Large intestine (tissue), 3 donors: ENCODE data around the gene SKAP1. TPM values are rescaled to one million over a fixed set of nuclear protein-coding genes. Genes with fewer than 3 reads are reported as not detected.

Experiments used
- DNase-seq, 2 donors: peaks; one replicate each; pipeline versions ENCODE4 v3.0.0 to v3.0.0-alpha.2; 2013
- H3K27ac ChIP-seq: one replicate; pipeline ENCODE4 v1.5.1; 2013; ENCODE audit warnings: low read length
- H3K27me3 ChIP-seq: 2 replicates; pipeline ENCODE4 v1.6.1; 2013; ENCODE audit warnings: low read length; ENCODE audit not compliant: control insufficient read depth, insufficient read depth
- H3K36me3 ChIP-seq: 2 replicates; pipeline ENCODE4 v1.6.1; 2013; ENCODE audit warnings: low read length; ENCODE audit not compliant: control insufficient read depth, insufficient read depth
- H3K4me1 ChIP-seq: one replicate; pipeline ENCODE4 v1.6.1; 2013; ENCODE audit warnings: low read length; ENCODE audit not compliant: control insufficient read depth, insufficient read depth
- H3K4me3 ChIP-seq: one replicate; pipeline ENCODE4 v1.5.1; 2013; ENCODE audit warnings: low read length
- H3K9me3 ChIP-seq: one replicate; pipeline ENCODE4 v1.6.1; 2013; ENCODE audit warnings: mild to moderate bottlenecking, low read depth, low read length, moderate library complexity; ENCODE audit not compliant: control insufficient read depth
- WGBS: methylation state at CpG from one replicate; pipeline ENCODE4 v1.1.5; 2013; ENCODE audit warnings: low lambda C conversion rate; ENCODE audit not compliant: insufficient coverage; 5-methylcytosine and 5-hydroxymethylcytosine counted together
- polyA plus RNA-seq: library from polyadenylated mRNA; unstranded; fragments of 120-200 nt; gene quantifications from one replicate; pipeline ENCODE4 v1.2.1, GENCODE V29; 2013

Gene SKAP1
- polyA plus RNA-seq, 1 donor = 3.0 TPM

DNA sequence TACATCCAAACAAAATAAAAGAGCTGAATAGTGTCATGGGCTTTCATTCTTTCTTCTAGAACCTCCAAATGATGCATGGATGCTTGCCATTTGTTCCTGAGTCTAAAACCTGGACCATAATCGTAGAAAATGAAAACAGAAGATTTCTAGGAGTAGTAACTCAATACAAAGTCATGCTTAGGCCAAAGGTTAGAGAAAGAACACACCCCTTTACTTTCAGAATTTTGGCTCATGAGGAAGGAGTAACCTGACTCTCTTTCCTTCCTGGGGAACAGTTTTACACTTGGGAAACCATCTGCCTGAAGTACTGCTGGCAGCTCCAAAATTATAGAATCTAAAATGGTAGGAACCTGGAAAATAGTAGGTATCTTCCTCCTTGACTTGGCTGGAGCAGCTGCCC, 185.2 kb downstream of the SKAP1 start:
- peak in 1 of 2 donors; percentile 28 for DNase-seq
- Histone ChIP-seq H3K27ac (peak overlapping the region; percentile 72), H3K4me1 (peaks cover 50% of the 10 kb centered on the region), H3K9me3 (no peaks in the 10 kb centered on the region), H3K4me3 (no peak overlapping the region), H3K27me3 (no peaks in the 10 kb centered on the region), H3K36me3 (no peaks in the 10 kb centered on the region)
- WGBS = 20% methylated on average over 1 of the region's 1 CpG

DNA sequence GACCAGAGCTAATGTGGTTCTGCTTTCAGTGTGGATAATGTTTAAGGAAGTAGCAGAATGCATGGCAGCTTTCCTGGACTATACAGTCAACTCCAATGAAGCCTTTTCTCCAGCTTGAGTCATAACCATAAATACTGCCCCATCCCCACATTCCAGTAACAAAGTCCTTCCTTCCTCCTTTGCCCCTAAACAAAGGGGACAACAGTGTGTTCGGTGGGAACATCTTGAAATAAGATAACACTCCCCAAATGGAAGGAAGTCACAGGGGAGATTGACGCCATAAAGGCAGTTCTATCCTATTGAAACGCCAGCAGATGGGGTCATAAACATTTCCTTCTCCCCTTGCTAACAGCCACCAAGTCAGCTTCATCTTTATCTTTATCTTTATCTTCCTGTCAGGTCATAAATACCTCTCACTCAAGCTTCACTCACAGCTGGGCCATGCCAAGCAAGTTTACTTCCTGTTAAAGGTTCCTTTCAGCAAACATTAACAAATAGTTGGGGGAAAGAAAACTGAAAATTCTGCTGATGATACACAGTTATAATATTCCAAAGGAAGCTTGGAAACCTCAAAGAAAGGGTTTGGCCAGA, 185.8 kb downstream of the SKAP1 start:
- Histone ChIP-seq H3K27me3 (no peaks in the 10 kb centered on the region), H3K36me3 (no peaks in the 10 kb centered on the region), H3K4me1 (peaks cover 50% of the 10 kb centered on the region), H3K9me3 (no peaks in the 10 kb centered on the region), H3K27ac (peak overlapping the region; percentile 72), H3K4me3 (no peak overlapping the region)
- WGBS = no CpG with 5 or more reads among the region's 3 CpGs
- DNase-seq = peak; percentile 75 to 90

DNA sequence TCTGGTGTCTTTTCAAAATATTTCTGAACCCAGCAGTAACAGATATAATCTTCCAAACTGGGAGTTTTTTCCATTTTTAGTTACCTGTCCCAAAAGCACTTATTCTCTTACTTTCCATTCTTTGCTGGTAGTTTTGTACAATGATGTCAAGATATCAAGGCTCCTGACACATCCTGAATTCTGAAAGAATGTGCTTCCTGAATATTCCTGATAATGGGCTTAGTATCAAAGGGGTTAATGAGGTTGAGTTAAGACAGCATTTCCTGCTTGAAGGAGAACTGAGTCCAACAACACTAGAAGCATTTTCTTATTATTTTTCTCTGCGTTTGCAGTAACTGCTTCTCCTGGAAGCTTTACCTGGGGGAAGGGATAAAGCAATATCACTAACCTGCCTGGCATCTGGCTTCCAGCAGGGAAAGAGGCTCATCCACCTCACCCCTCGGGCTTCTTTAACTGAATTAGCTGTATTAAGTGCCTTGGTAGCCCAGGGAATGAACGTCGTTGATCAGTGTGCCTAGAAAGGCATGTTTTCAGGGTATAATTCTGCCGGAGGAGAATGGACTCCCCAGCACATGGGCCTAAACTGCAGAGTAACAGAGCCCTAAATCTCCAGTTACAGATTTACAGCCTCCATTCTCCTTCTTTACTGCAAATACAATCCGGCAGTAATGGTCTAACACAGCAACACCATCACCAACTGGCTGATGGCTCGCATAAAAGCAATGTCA, 188.1 kb downstream of the SKAP1 start:
- no peak overlapping the region for H3K4me3 ChIP-seq
- H3K36me3 ChIP-seq = no peaks in the 10 kb centered on the region
- H3K9me3 ChIP-seq = no peaks in the 10 kb centered on the region
- no peak for DNase-seq
- no peaks in the 10 kb centered on the region for H3K27me3 ChIP-seq
- H3K4me1 ChIP-seq = peaks cover 49% of the 10 kb centered on the region
- no CpG with 5 or more reads among the region's 7 CpGs for WGBS
- peak overlapping the region; percentile 18 for H3K27ac ChIP-seq

DNA sequence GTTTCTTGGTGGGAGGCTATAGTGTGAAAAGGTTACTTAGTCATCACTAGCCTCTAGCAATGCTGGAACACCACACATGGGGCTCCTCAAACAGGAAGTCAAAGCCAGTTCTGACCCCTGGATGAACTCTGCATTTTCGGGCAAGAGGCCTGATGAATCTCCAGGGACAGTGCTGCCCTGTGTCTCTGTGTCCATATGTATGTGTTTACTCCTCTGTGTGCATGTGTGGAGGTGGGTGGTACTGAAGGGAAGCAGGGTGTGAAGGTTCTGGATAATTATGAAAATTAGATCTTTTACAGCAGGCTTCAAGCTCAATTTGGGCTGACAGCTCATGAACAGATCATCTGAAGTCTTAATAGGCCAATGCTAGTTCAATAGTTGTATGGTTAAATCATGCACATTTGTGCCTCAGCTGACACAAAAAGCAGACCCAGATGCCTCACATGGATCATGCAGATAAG, 188.9 kb downstream of the SKAP1 start:
- peak in 1 of 2 donors; percentile 44 for DNase-seq
- H3K4me1 ChIP-seq = peaks cover 43% of the 10 kb centered on the region
- H3K27me3 ChIP-seq = no peaks in the 10 kb centered on the region
- WGBS = no CpG with 5 or more reads among the region's 1 CpG
- H3K4me3 ChIP-seq = no peak overlapping the region
- peak overlapping the region; percentile 8 for H3K27ac ChIP-seq
- H3K36me3 ChIP-seq = no peaks in the 10 kb centered on the region
- H3K9me3 ChIP-seq = no peaks in the 10 kb centered on the region

DNA sequence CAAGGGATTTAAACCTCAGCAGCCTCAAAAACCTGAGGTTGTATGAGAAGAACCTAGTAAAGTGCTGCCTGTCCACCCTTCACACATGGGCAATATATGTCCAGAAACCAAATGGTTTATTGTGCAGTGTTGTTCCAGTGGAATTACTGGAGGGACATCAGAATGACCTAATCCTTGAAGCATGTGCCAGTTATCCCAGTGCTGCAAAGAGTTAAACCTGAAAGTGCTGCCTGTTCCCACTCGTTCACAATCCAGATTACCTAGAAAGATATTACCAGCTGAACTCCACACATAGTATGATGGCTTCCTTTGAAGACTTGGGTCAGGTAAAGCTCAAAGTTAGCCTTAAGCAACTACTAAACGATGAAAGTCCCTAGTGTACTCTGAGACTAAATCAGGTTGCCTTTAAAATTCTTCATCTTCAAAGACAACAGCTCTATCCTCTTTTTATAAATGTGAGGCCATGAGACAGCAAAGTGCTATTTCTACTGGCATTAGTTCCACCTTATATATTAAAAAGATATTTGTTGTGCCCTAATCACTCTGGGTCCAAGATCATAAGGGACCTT, 189.4 kb downstream of the SKAP1 start:
- H3K9me3 ChIP-seq = no peaks in the 10 kb centered on the region
- H3K27ac ChIP-seq = peak overlapping the region; percentile 8
- DNase-seq = no peak
- H3K4me1 ChIP-seq = peaks cover 43% of the 10 kb centered on the region
- H3K36me3 ChIP-seq = no peaks in the 10 kb centered on the region
- no peak overlapping the region for H3K4me3 ChIP-seq
- WGBS = no CpG with 5 or more reads among the region's 2 CpGs
- no peaks in the 10 kb centered on the region for H3K27me3 ChIP-seq

DNA sequence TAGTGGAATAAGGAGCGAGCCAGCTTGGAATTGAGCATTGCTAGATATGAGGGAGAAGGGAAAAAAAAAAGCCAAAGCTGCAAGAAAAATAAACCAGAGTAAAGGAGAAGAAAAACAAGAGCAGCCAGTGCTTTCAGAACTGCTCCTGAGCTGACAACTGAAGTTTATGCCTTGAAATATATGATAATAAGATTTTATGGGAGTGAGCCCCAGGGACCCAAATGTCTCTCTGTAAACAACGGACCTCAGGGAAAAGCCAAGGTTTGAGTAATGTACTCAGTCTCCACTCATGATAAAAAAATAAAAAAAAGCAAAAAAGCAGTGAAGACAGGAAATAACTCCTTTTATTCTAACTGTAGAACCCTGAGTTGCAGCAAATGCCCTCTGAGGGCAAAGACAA, 189.9 kb downstream of the SKAP1 start:
- no peaks in the 10 kb centered on the region for H3K36me3 ChIP-seq
- peak overlapping the region; percentile 8 for H3K27ac ChIP-seq
- 88% methylated on average over 1 of the region's 2 CpGs for WGBS
- peaks cover 41% of the 10 kb centered on the region for H3K4me1 ChIP-seq
- H3K9me3 ChIP-seq = no peaks in the 10 kb centered on the region
- no peaks in the 10 kb centered on the region for H3K27me3 ChIP-seq
- no peak overlapping the region for H3K4me3 ChIP-seq
- no peak for DNase-seq

DNA sequence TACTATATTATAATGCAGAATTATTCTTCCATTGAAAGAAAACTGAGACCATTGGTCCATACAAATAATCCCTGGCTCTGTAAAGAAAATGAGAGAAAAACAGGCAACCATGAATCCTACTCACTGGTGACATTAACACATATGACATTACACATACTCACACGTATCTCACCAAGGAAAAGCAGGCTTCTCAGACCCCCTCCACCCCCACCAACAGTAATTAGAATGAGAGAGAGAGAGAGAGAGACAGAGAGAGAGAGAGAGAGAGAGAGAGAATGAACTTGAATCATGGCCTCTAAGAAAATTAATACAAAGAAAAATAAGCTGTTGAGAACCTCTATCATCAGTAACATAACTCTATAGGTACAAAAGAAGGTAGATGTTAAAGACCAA, 190.4 kb downstream of the SKAP1 start:
- no peaks in the 10 kb centered on the region for H3K36me3 ChIP-seq
- H3K4me3 ChIP-seq = no peak overlapping the region
- H3K4me1 ChIP-seq = peaks cover 36% of the 10 kb centered on the region
- no peak for DNase-seq
- no peaks in the 10 kb centered on the region for H3K27me3 ChIP-seq
- H3K27ac ChIP-seq = no peak overlapping the region
- WGBS = no CpG with 5 or more reads among the region's 1 CpG
- no peaks in the 10 kb centered on the region for H3K9me3 ChIP-seq

DNA sequence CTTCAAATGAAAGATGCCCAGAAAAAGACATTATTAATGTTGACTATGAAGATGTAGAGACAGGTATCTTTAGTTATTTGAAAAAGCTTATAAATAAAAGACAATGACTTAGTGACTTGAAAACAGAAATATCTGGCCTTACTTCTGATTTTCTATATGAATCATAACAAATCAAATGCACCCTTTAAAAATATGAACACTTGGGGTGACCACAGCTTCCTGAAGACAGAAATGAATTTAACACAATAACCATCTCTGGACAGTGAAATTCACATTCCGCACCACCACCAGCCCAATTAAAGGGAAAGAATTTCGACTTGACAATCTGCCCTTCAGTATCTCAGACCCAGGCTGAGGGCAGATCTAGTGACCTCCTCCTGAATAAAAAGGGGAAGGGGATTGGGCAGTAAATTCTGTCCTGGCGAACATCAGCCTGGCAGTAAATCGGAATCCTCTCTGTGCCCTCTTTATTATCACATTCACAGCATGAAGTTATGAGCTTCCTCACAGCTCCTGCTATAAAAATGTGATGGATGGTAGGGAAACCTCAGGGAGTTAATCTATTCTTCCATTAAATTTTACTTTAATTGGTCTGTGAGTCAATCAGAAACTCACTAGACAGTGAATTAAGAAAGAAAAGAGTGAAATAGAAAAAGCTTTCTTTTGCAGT, 190.9 kb downstream of the SKAP1 start:
- no peak overlapping the region for H3K4me3 ChIP-seq
- peaks cover 34% of the 10 kb centered on the region for H3K4me1 ChIP-seq
- no CpG with 5 or more reads among the region's 4 CpGs for WGBS
- no peak for DNase-seq
- no peaks in the 10 kb centered on the region for H3K27me3 ChIP-seq
- H3K36me3 ChIP-seq = no peaks in the 10 kb centered on the region
- no peaks in the 10 kb centered on the region for H3K9me3 ChIP-seq
- no peak overlapping the region for H3K27ac ChIP-seq

DNA sequence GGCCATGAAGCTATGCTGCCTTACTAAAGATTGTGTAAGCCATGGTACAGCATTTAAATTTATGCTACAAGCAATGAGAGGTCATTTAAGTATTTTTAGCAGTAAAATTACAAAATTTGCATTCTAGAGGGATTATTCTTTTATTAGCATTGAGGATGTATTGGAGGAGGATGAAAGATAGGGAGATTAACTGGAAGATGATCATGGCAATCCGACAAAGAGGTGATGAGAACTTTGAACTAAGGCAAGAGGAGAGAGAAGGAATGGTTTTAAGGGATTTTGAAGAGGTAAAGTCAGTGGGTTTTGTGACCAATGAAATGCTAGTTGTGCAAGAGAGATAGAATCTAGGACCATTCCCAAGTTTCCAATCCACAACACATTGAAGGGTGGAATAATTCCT, 192.6 kb downstream of the SKAP1 start:
- H3K27me3 ChIP-seq = no peaks in the 10 kb centered on the region
- no peak overlapping the region for H3K27ac ChIP-seq
- H3K4me1 ChIP-seq = peaks cover 19% of the 10 kb centered on the region
- no peaks in the 10 kb centered on the region for H3K36me3 ChIP-seq
- WGBS = 86% methylated on average over 1 of the region's 1 CpG
- no peaks in the 10 kb centered on the region for H3K9me3 ChIP-seq
- no peak for DNase-seq
- no peak overlapping the region for H3K4me3 ChIP-seq

DNA sequence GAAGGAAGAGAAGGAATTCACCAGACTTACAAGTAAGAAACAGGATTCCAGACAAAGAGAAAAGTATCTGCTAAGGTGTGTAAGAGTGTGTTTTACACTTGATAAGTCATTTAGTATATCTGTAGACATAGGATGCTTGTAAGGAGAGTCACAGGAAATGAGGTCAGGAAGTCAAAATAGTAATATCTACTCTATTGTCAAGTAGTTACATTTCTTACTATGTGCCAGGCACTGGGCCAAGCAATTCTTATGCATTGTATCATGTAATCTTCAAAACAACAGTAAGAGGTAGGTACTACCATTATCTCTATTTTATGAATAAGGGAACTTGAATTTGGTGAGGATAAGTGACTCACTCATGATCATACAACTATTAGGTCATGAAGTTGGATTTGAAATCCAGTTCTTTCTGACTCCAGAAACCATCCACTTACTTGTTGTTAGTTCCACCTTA, 193.3 kb downstream of the SKAP1 start:
- Histone ChIP-seq H3K9me3 (no peaks in the 10 kb centered on the region), H3K4me1 (peaks cover 12% of the 10 kb centered on the region), H3K27ac (no peak overlapping the region), H3K36me3 (no peaks in the 10 kb centered on the region), H3K27me3 (no peaks in the 10 kb centered on the region), H3K4me3 (no peak overlapping the region)
- DNase-seq = no peak
